NCI-H1436 treated with DMSO at 0.1 percent for 48 hours (cell line): ENCODE data around the gene KLHL35.

ENCODE experiments used
- DNase-seq: peaks from one replicate; lab custom pipeline; 2025; lab: John Stamatoyannopoulos, UW

The KLHL35 gene, protein sequence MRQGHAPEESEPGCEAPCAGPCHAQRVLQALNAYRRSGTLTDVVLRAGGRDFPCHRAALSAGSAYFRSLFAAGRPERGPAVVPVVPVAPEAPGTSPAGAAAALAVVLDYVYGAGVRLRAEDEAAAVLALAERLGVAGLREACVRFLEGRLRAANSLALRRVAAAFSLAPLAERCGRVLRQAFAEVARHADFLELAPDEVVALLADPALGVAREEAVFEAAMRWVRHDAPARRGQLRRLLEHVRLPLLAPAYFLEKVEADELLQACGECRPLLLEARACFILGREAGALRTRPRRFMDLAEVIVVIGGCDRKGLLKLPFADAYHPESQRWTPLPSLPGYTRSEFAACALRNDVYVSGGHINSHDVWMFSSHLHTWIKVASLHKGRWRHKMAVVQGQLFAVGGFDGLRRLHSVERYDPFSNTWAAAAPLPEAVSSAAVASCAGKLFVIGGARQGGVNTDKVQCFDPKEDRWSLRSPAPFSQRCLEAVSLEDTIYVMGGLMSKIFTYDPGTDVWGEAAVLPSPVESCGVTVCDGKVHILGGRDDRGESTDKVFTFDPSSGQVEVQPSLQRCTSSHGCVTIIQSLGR

DNA sequence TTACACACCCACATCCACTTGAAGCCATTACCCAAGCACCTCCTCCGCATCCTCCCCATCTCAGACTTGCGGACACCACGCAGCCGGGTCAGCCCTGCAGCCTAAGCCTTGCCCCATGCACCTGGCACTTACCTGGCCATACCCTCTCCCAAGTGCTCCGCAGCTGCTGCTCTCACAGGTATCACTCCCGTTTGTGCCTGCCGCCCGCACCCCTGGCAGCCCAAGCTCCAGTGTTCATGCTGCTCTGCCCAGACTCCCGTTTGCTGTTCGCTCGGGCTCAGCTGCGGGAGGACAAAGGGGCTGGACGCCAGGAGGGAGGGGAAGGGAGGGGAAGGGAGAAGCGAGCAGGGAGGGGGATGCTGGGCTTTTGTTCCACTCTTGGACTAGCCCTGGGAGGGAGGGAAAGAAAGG is at the start of gene KLHL35:
TSS of gene KLHL35 (minus strand) at position 293 of the 411 bp plus-strand sequence. CDS start 2,574 bp downstream, outside the sequence.
- no peak for DNase-seq

DNA sequence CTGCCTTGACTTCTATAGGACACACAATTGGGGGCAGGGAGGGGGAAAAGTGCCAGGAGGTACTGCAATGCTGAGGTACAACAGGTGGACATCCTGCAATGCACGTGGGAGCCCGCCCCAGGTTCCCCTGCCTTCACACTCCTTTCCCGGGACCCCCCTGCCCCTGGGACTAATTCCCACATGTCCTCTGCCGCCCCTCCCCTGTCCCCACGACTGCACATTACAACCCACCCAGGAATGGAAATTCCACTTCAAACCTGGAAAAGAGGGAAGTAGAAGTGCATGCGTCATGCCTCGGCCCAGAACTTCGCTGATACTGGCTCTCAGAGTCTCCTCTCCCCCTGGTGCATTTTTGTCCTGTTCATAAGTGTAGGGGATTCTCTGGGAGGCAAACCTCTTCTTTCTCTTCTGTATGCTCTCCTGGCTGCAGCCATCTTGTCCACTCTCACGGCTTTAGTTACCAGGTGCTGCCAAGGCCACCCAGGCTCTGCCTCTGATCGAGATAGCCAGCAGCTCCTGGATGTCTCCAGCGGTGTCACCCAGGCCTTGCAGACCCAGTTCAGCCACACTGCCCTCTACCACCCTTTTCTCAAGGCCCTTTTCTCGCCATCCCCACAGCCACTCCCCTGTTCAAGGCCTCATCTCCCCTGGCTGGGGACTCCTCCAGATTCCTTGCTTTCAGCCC is 49.1 kb upstream of the KLHL35 start:
- no peak for DNase-seq

GRCh38 chr11:75481223-75481921 is 48.4 kb upstream of the KLHL35 start:
- no peak for DNase-seq

DNA sequence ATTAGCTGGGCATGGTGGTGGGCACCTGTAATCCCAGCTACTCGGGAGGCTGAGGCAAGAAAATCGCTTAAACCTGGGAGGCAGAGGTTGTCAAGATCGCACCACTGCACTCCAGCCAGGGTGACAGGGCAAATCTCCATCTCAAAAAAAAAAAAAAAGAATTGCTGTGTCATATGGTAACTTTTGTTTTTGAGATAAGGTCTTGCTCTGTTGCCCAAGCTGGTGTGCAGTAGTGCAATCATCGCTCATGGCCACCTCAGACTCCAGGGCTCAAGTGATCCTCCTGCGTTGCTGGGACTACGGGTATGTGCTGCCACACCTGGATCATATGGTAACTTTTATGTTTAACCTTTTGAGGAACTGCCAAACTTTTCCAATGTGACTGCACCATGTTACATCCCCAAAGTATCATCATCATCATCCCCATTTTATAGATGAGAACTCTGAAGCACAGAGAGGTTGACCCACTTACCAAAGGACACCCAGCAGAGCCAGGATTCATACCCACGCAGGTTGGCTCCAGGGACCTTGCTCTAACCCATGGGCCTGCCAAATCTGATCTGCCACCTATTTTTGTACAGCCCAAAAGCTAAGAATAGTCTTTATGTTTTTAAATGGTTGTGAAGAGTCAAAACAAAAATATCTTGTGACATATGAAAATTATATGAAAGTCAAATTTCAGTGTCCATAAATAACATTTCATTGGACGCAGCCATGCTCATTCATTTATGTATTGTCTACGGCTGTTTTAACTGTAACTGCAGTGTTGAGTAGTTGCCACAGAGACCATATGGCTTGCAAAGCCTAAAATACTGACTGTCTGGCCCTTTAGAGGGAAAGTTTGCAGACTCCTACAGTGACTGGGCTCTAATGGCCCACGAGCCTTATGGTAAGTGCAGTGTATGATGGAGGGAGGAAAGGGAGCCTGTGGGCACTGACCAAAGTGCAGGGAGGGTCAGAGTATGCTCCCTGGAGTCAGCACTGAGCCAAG is 47.5 kb upstream of the KLHL35 start:
- DNase-seq, result no peak

- no peak for DNase-seq
These were observed 46.7 kb upstream of the KLHL35 start for GRCh38 chr11:75479597-75480145.

DNA sequence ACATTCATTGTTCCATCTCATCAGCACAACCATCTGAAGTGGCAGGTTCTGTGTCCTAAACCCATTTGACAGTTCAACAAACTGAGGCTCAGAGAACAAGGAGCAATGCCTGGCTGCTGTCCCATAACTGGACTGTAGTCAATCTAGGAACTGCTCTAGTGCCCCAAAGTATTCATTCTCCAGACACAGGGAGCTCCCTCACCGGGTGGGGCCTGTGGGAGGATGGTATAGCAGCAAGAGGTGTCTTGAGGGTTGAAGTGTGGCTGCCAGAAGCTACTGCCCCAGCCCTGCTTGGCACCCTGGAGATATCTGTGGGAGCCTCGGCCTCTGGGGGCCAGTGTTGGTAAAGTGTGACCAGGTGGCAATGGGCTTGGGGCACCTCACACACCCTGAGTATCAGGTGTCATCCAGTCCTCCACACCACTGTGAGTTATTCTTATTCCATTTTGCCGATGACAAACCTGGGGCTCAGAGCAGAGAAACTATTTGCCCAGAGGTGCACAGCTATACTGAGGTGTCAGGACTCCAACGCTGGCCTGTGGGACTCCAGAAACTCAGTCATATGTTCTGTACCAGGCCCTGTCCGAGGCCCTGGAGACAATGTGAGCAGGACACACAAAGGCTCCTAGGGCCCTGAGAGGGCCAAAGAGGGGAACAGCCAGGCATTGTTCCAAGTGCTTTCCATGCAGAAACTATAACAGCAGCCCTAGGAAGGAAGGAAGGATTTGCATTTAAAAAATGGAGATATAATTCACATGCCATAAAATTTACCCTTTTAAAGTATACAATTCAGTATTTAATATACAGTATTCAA is 46.0 kb upstream of the KLHL35 start:
- DNase-seq, result no peak

- DNase-seq, result no peak
These were observed 44.6 kb upstream of the KLHL35 start for GRCh38 chr11:75477614-75477935.

DNA sequence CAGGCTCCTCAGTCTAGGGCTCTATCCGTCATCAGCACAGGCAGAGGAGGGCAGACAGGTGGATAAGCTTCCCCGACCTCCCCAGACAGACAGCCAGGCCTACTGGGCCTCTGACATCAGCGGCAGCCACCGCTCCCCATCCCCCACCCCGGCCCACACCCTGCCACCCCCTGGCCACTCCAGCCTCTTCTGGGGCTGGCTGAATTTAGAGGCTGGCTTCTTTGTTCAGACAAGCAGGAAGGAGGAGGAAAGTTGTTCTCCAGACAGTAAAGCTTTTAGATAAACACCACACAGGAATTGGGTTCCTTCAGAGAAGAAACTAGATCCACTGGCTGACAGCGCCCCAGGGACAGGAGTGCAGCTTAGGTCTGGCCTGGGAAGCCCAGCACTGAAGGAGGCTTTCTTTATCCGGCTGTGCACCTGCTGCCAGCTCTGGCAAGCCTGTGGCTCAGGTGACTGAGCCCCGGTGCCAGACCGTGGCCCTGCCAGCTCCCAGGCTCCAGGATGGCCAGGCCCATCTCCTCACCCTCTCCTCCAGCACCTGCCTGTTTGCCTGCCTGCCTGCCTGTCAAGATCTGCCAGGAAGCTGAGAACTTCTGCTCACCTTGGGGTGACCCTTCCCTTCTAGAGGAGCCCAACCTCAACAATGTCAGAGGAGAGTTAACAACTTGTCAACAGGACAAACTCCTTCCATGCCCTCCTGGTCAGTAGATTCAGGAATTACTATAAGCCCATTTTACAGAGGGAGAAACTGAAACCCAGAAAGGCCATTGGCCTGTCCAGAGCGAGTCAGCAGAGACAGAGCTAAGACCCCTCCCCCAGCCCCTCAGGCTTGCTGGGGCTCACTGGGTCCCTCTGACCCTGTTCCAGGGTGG is 44.0 kb upstream of the KLHL35 start:
- no peak for DNase-seq

- no peak for DNase-seq
These were observed 43.0 kb upstream of the KLHL35 start for GRCh38 chr11:75475767-75476650.

GRCh38 chr11:75474878-75475766 is 42.1 kb upstream of the KLHL35 start:
- DNase-seq, result peak; percentile 41

DNA sequence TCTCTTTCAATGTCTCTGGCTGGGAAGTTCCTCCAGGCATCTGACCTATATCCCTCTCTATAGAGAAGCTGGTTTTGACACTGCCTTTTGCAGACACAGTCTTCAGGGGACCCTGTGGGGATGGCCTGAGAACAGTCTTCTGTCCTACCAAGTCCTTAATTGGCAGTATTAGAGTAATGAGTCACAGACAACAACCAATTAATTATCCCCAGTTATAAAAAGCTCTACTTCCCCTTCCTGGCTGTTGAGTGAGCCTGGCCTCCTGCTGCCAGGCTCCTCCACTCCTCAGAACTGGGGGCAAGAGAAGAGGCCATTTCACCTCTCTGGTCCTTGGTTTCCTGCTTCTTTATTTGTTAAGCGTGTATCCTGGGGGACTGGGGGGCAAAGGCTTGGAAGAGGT is 41.2 kb upstream of the KLHL35 start:
- DNase-seq, result no peak

GRCh38 chr11:75473684-75474083 is 40.7 kb upstream of the KLHL35 start:
- DNase-seq, result no peak

DNA sequence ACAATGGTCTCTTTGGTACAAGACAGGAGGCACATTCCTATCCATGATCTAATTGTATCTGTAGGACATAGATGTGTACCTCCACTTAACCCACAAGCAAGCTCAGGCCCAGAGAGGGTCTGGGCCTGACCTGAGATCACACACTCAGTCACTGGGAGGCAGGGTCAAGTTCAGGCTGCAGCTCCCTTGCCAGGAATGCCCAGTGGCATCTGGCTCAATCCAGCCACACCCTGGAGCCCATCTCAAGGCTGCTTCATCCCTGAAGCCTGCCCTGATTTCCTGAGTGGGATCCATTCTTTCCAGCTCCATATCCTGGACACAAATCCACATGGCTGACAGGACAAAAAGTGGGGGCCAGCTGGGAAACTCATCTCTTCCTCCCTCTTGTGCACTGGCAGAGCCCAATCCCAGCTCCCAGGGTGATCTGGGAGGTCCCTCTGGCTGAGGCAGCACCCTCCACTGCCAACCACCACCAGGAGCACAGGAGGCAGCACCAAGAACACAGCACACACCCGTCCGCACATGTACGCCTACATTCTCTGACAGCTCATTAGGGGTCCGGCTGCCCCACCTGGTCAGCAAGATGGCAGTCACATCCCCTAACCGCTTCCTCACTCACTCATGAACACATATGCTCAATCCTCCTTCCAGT is 39.2 kb upstream of the KLHL35 start:
- DNase-seq, result no peak

DNA sequence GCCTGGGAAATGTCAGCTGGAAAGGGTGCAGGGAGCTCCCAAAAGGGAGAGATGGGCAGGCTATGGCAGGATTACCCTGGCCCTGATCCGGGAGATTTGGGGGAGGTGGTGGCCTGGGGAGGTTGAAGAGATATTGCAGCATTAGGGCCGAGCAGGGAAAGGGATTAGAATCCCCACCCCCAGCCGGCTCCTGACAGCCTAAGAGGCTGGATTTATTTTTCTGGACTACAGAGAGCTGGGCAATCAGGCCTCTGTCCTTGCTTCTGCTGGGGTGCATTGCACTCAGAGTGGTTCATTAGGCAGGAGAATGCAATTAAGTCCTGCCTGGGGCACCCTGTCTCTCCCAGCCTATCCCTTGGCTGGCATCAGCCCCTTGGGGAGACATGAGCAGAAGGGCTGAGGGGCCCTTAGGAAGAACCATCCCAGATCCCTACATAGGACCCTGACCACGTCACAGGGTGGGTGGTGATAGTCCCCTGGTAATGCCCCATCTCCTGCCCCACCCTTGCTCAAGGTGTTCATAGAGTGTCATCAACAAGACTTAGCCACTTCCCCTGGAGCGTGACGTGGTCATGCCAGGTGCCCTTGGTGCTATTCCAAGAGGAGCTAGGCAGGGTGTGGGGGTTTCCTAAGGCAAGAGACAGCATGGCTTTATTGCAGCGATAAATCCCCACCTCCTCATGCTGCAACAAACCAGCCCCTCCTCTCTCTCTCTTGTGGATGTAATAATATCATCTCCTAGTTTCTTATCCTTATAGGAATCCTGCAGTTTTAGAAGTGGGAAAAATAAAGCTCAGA is 38.4 kb upstream of the KLHL35 start:
- no peak for DNase-seq

DNA sequence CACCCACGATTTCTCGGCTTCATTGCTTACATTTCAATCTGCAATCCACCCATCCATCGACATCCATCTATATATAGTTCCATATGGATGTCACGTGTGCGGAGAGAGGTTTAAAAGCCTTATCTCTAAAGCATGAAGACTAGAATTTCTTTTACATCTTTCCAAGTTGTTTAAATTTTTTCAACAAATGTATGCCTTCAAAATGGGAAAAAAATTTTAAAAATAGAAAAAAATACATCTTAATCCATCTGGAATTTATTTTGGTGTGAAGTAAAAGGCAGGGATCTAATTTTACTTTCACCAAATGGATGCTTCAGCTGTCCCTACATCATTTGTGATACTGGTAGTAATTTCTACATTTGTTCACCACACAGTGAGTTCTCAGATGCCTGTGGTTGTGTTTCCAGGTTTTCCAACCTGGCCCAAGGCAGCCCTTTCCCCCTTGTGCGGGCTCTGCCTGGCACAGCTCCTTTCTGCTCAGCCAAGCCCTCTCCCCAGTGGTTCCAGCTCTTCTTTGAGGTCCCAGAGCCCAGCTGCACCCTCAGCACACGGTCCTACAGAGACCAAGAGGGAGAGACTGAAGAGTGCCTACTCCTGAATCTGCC is 37.6 kb upstream of the KLHL35 start:
- DNase-seq, result no peak
